SK-N-MC (cell line): ENCODE results near the gene PCGF5.
A peak's percentile ranks its signal among the peaks of the same experiment; 100 is the strongest.
"Not testable (repeated sequence)": the region's sequence is repeated elsewhere in the genome, so short reads cannot be mapped to it uniquely, and the experiment has no call there.

Source experiments
- DNase-seq: peaks from one replicate; pipeline ENCODE4 v3.0.0-alpha.2; 2011; ENCODE audit warnings: low read depth, low spot score
- H3K27ac ChIP-seq: fragments of 200-600 bp; sonication (generic); 2 replicates; pipeline ENCODE4 v1.5.1; 2016; ENCODE audit warnings: mixed run types
- H3K36me3 ChIP-seq: fragments of 200-600 bp; sonication (generic); 2 replicates; pipeline ENCODE4 v1.6.1; 2017; ENCODE audit warnings: antibody characterized with exemption, low read length, mixed read lengths; ENCODE audit not compliant: insufficient read depth
- H3K4me3 ChIP-seq: fragments of 200-600 bp; sonication (generic); 2 replicates; pipeline ENCODE4 v1.5.1; 2016
- H3K9ac ChIP-seq: fragments of 200-600 bp; sonication (generic); 2 replicates; pipeline ENCODE4 v1.8.0; 2017; ENCODE audit warnings: mixed run types, mixed read lengths; ENCODE audit not compliant: insufficient read length
- H3K9me3 ChIP-seq: fragments of 200-600 bp; sonication (generic); 2 replicates; pipeline ENCODE4 v1.6.1; 2017; ENCODE audit warnings: low read depth, mild to moderate bottlenecking, antibody characterized with exemption, low read length, moderate library complexity, mixed read lengths
- EZH2 ChIP-seq: fragments of 200-600 bp; sonication (generic); IDR thresholded peaks from one replicate; pipeline ENCODE4 v1.6.1; 2017; ENCODE audit warnings: antibody characterized with exemption
- FOXP2 ChIP-seq: optimal IDR thresholded peaks from 2 replicates; pipeline ENCODE3; 2011; ENCODE audit warnings: mild to moderate bottlenecking, moderate library complexity; ENCODE audit not compliant: insufficient read depth; ENCODE audit errors: extremely low read length, control extremely low read depth
- POLR2AphosphoS5 ChIP-seq: IDR thresholded peaks from 2 replicates; pipeline ENCODE4 v1.6.1; 2012; ENCODE audit warnings: mild to moderate bottlenecking, low read depth, low read length, borderline replicate concordance

PCGF5 gene

GRCh38 chr10:91242940-91243339, 22.5 kb downstream of the PCGF5 start:
- no peak overlapping the region for H3K4me3 ChIP-seq
- no peak for DNase-seq
- H3K36me3 ChIP-seq: no peaks in the 10 kb centered on the region; the same call in 1 of the 2 replicates
- H3K9ac ChIP-seq: no peak overlapping the region
- no peaks in the 10 kb centered on the region for H3K9me3 ChIP-seq
- TF ChIP-seq POLR2AphosphoS5: no peak
- TF ChIP-seq FOXP2: no peak
- no peak overlapping the region for H3K27ac ChIP-seq

- H3K4me3 ChIP-seq: no peak overlapping the region
- H3K27ac ChIP-seq: peak overlapping the region; percentile 64
- no peaks in the 10 kb centered on the region for H3K9me3 ChIP-seq
- no peaks in the 10 kb centered on the region; the same call in none of the 2 replicates for H3K36me3 ChIP-seq
- DNase-seq: no peak
- no peak overlapping the region for H3K9ac ChIP-seq
- TF ChIP-seq POLR2AphosphoS5: no peak
- no peak for TF ChIP-seq EZH2
- TF ChIP-seq FOXP2: no peak
These were observed 27.1 kb downstream of the PCGF5 start for GRCh38 chr10:91247360-91248111.

- H3K9ac ChIP-seq: no peak overlapping the region
These were observed 29.2 kb downstream of the PCGF5 start for GRCh38 chr10:91249700-91250099.

GRCh38 chr10:91250341-91250740, 29.9 kb downstream of the PCGF5 start:
- no peak overlapping the region for H3K9ac ChIP-seq
- peak overlapping the region; percentile 76 for H3K27ac ChIP-seq
- H3K9me3 ChIP-seq: no peaks in the 10 kb centered on the region
- DNase-seq: no peak
- H3K4me3 ChIP-seq: no peak overlapping the region
- TF ChIP-seq FOXP2 (no peak), POLR2AphosphoS5 (no peak)
- H3K36me3 ChIP-seq: peaks cover 25% of the 10 kb centered on the region

More at GRCh38 chr10:91249700-91250099, 29.2 kb downstream of the PCGF5 start:
- no peak overlapping the region for H3K4me3 ChIP-seq
- H3K27ac ChIP-seq: peak overlapping the region; percentile 76
- no peak for DNase-seq
- H3K9me3 ChIP-seq: no peaks in the 10 kb centered on the region
- TF ChIP-seq FOXP2 (no peak), POLR2AphosphoS5 (no peak), EZH2 (no peak)
- peaks cover 19% of the 10 kb centered on the region for H3K36me3 ChIP-seq

- no peak for TF ChIP-seq POLR2AphosphoS5
- TF ChIP-seq EZH2: no peak
- TF ChIP-seq FOXP2: no peak
- peaks cover 36% of the 10 kb centered on the region for H3K36me3 ChIP-seq
- H3K4me3 ChIP-seq: no peak overlapping the region
- peak overlapping the region; percentile 75 for H3K27ac ChIP-seq
- no peak for DNase-seq
- no peaks in the 10 kb centered on the region for H3K9me3 ChIP-seq
- H3K9ac ChIP-seq: peak overlapping the region; percentile 4
These were observed 31.1 kb downstream of the PCGF5 start for GRCh38 chr10:91251430-91252056.

- no peak overlapping the region for H3K4me3 ChIP-seq
- TF ChIP-seq FOXP2 (no peak), POLR2AphosphoS5 (no peak), EZH2 (no peak)
- no peaks in the 10 kb centered on the region for H3K9me3 ChIP-seq
- no peak for DNase-seq
- H3K27ac ChIP-seq: no peak overlapping the region
- peaks cover 43% of the 10 kb centered on the region for H3K36me3 ChIP-seq
- H3K9ac ChIP-seq: no peak overlapping the region
These were observed 32.8 kb downstream of the PCGF5 start for GRCh38 chr10:91253300-91253699.

GRCh38 chr10:91257310-91257709, 36.8 kb downstream of the PCGF5 start:
- DNase-seq: no peak
- Histone ChIP-seq H3K9me3 (no peaks in the 10 kb centered on the region), H3K27ac (no peak overlapping the region), H3K36me3 (peaks cover 53% of the 10 kb centered on the region), H3K4me3 (no peak overlapping the region), H3K9ac (no peak overlapping the region)
- TF ChIP-seq POLR2AphosphoS5: no peak
- no peak for TF ChIP-seq EZH2

GRCh38 chr10:91260417-91260816, 40.0 kb downstream of the PCGF5 start:
- H3K9ac ChIP-seq, H3K9me3 ChIP-seq, H3K27ac ChIP-seq, DNase-seq, H3K4me3 ChIP-seq: not testable (repeated sequence)
- peaks cover 27% of the 10 kb centered on the region for H3K36me3 ChIP-seq
